ENCODE data around the gene RHAG.

RHAG gene

GRCh38 chr6:49634836-49635218, 1.8 kb downstream of the RHAG start:
- TF ChIP-seq SIN3A (IDR thresholded peaks at IDR 0.05; ENCODE audit: borderline replicate concordance, insufficient read depth, low read length): no peak
- no peak for TF ChIP-seq POLR2AphosphoS5 (IDR thresholded peaks at IDR 0.05; ENCODE audit: low read depth, low read length)
- TF ChIP-seq TAF1 (IDR thresholded peaks at IDR 0.05; ENCODE audit: borderline replicate concordance, insufficient read depth, low read length): no peak
- no peak for TF ChIP-seq FOXP2 (optimal IDR thresholded peaks at IDR 0.05; ENCODE audit: borderline replicate concordance, extremely low read depth, extremely low read length, insufficient read depth)

- TF ChIP-seq REST (IDR thresholded peaks at IDR 0.05; ENCODE audit: insufficient read depth in 1 of 2, low read depth in 2 of 2, low read length in 2 of 2): no peak
- no peak for TF ChIP-seq SIN3A (IDR thresholded peaks at IDR 0.05; ENCODE audit: borderline replicate concordance, insufficient read depth, low read length)
- no peak for TF ChIP-seq POLR2AphosphoS5 (IDR thresholded peaks at IDR 0.05; ENCODE audit: low read depth, low read length)
- no peak for TF ChIP-seq TAF1 (IDR thresholded peaks at IDR 0.05; ENCODE audit: borderline replicate concordance, insufficient read depth, low read length)
- no peak for TF ChIP-seq FOXP2 (optimal IDR thresholded peaks at IDR 0.05; ENCODE audit: borderline replicate concordance, extremely low read depth, extremely low read length, insufficient read depth)
Observed at GRCh38 chr6:49634092-49634835, 2.4 kb downstream of the RHAG start.

- TF ChIP-seq POLR2AphosphoS5 (IDR thresholded peaks at IDR 0.05; ENCODE audit: low read depth, low read length) (no peak), REST (IDR thresholded peaks at IDR 0.05; ENCODE audit: insufficient read depth in 1 of 2, low read depth in 2 of 2, low read length in 2 of 2) (no peak), SIN3A (IDR thresholded peaks at IDR 0.05; ENCODE audit: borderline replicate concordance, insufficient read depth, low read length) (no peak), TAF1 (IDR thresholded peaks at IDR 0.05; ENCODE audit: borderline replicate concordance, insufficient read depth, low read length) (no peak), FOXP2 (optimal IDR thresholded peaks at IDR 0.05; ENCODE audit: borderline replicate concordance, extremely low read depth, extremely low read length, insufficient read depth) (no peak)
Observed at GRCh38 chr6:49633541-49633940, 3.1 kb downstream of the RHAG start.

GRCh38 chr6:49632727-49633126, 3.9 kb downstream of the RHAG start:
- no peak for TF ChIP-seq SIN3A (IDR thresholded peaks at IDR 0.05; ENCODE audit: borderline replicate concordance, insufficient read depth, low read length)
- no peak for TF ChIP-seq POLR2AphosphoS5 (IDR thresholded peaks at IDR 0.05; ENCODE audit: low read depth, low read length)
- TF ChIP-seq TAF1 (IDR thresholded peaks at IDR 0.05; ENCODE audit: borderline replicate concordance, insufficient read depth, low read length): no peak
- TF ChIP-seq REST (IDR thresholded peaks at IDR 0.05; ENCODE audit: insufficient read depth in 1 of 2, low read depth in 2 of 2, low read length in 2 of 2): no peak
- TF ChIP-seq FOXP2 (optimal IDR thresholded peaks at IDR 0.05; ENCODE audit: borderline replicate concordance, extremely low read depth, extremely low read length, insufficient read depth): no peak

GRCh38 chr6:49626811-49627210, 9.8 kb downstream of the RHAG start:
- TF ChIP-seq TAF1 (IDR thresholded peaks at IDR 0.05; ENCODE audit: borderline replicate concordance, insufficient read depth, low read length) (no peak), SIN3A (IDR thresholded peaks at IDR 0.05; ENCODE audit: borderline replicate concordance, insufficient read depth, low read length) (no peak), REST (IDR thresholded peaks at IDR 0.05; ENCODE audit: insufficient read depth in 1 of 2, low read depth in 2 of 2, low read length in 2 of 2) (no peak), POLR2AphosphoS5 (IDR thresholded peaks at IDR 0.05; ENCODE audit: low read depth, low read length) (no peak), FOXP2 (optimal IDR thresholded peaks at IDR 0.05; ENCODE audit: borderline replicate concordance, extremely low read depth, extremely low read length, insufficient read depth) (no peak)

Data from PFSK-1 (cell line).